Activated T-cell treated with anti-CD3 and anti-CD28 coated beads for 24 hours (primary cell): ENCODE data around the gene CYTH1.
A peak's percentile ranks its signal among the peaks of the same experiment; 100 is the strongest.

Experiments used
- DNase-seq: peaks from one replicate; pipeline ENCODE4 v3.0.0-alpha.2; 2020; ENCODE audit warnings: low read depth

CYTH1 gene

GRCh38 chr17:78645421-78646295 lies 136.4 kb downstream of the CYTH1 start:
- peak; percentile 41 for DNase-seq

- DNase-seq, result no peak
These were observed 137.1 kb downstream of the CYTH1 start for GRCh38 chr17:78644931-78645351.

GRCh38 chr17:78644224-78644623 lies 137.8 kb downstream of the CYTH1 start:
- DNase-seq, result no peak

- DNase-seq, result no peak
These were observed 138.7 kb downstream of the CYTH1 start for GRCh38 chr17:78643326-78643725.

GRCh38 chr17:78642707-78643106 lies 139.4 kb downstream of the CYTH1 start:
- no peak for DNase-seq

- no peak for DNase-seq
These were observed 140.4 kb downstream of the CYTH1 start for GRCh38 chr17:78641666-78642065.

GRCh38 chr17:78641243-78641642 lies 140.8 kb downstream of the CYTH1 start:
- DNase-seq, result no peak

GRCh38 chr17:78640700-78641099 lies 141.4 kb downstream of the CYTH1 start:
- DNase-seq, result no peak

- no peak for DNase-seq
These were observed 144.2 kb downstream of the CYTH1 start for GRCh38 chr17:78637643-78638420.

GRCh38 chr17:78637146-78637545 lies 144.9 kb downstream of the CYTH1 start:
- DNase-seq, result no peak

GRCh38 chr17:78634154-78634553 lies 147.9 kb downstream of the CYTH1 start:
- DNase-seq, result no peak

GRCh38 chr17:78629436-78629995 lies 152.6 kb downstream of the CYTH1 start:
- DNase-seq, result no peak

GRCh38 chr17:78628547-78629435 lies 153.3 kb downstream of the CYTH1 start:
- no peak for DNase-seq

GRCh38 chr17:78624324-78625151 lies 157.5 kb downstream of the CYTH1 start:
- DNase-seq, result no peak
